ENCODE results near the gene RNF13. TPM values are rescaled to one million over a fixed set of nuclear protein-coding genes. Genes with fewer than 3 reads are reported as not detected.
"Not testable (repeated sequence)": the region's sequence is repeated elsewhere in the genome, so short reads cannot be mapped to it uniquely, and the experiment has no call there.

Gene RNF13
- total RNA-seq, 3 donors from 2014 or later, result 29.4 to 31.9 (median 30.7) TPM

- peaks cover 14% of the 10 kb centered on the region for H3K9me3 Mint-ChIP-seq
- DNase-seq, result no peak
- H3K27me3 Mint-ChIP-seq (ENCODE audit: low read depth), result no peaks in the 10 kb centered on the region
- H3K4me3 Mint-ChIP-seq, result no peak overlapping the region
- peaks cover 16% of the 10 kb centered on the region for H3K4me1 Mint-ChIP-seq (ENCODE audit: low read depth)
- ATAC-seq, result no peak
- peaks cover 23% of the 10 kb centered on the region for H3K36me3 Mint-ChIP-seq (ENCODE audit: insufficient read depth)
Measured at GRCh38 chr3:149881879-149882278, 68.9 kb downstream of the RNF13 start.

- no peak overlapping the region for H3K4me3 Mint-ChIP-seq
- H3K27me3 Mint-ChIP-seq (ENCODE audit: low read depth), result no peaks in the 10 kb centered on the region
- peaks cover 16% of the 10 kb centered on the region for H3K4me1 Mint-ChIP-seq (ENCODE audit: low read depth)
Measured at GRCh38 chr3:149883134-149883533, 70.1 kb downstream of the RNF13 start.

GRCh38 chr3:149883860-149884259 lies 70.8 kb downstream of the RNF13 start:
- DNase-seq; H3K27me3 Mint-ChIP-seq (ENCODE audit: low read depth); H3K4me3 Mint-ChIP-seq; ATAC-seq: not testable (repeated sequence)
- Mint-ChIP-seq H3K9me3 (peaks cover 14% of the 10 kb centered on the region), H3K36me3 (ENCODE audit: insufficient read depth) (peaks cover 30% of the 10 kb centered on the region), H3K4me1 (ENCODE audit: low read depth) (peaks cover 16% of the 10 kb centered on the region)

More at GRCh38 chr3:149883134-149883533, 70.1 kb downstream of the RNF13 start:
- DNase-seq, result no peak
- Mint-ChIP-seq H3K36me3 (ENCODE audit: insufficient read depth) (peaks cover 28% of the 10 kb centered on the region), H3K9me3 (peaks cover 14% of the 10 kb centered on the region)
- ATAC-seq, result no peak

DNA sequence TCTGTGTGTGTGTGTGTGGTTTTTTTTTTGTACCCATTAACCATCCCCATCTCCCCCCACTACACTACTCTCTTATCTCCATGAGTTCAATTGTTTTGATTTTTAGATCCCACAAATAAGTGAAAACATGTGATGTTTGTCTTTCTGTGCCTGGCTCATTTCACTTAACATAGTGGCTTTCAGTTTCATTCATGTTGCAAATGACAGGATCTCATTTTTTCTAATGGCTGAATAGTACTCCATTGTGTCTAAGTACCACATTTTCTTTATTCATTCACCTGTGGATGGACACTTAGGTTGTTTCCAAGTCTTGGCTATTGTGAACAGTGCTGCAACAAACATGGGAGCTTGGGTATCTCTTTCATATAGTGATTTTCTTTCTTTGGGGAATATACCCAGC lies 71.8 kb downstream of the RNF13 start:
- not testable (repeated sequence) for H3K27me3 Mint-ChIP-seq (ENCODE audit: low read depth); H3K4me3 Mint-ChIP-seq
- peaks cover 31% of the 10 kb centered on the region for H3K36me3 Mint-ChIP-seq (ENCODE audit: insufficient read depth)

GRCh38 chr3:149886957-149887356 lies 73.9 kb downstream of the RNF13 start:
- Mint-ChIP-seq H3K9me3 (peaks cover 14% of the 10 kb centered on the region), H3K27me3 (ENCODE audit: low read depth) (no peaks in the 10 kb centered on the region), H3K4me1 (ENCODE audit: low read depth) (peaks cover 25% of the 10 kb centered on the region), H3K36me3 (ENCODE audit: insufficient read depth) (peaks cover 43% of the 10 kb centered on the region), H3K4me3 (no peak overlapping the region)
- ATAC-seq, result no peak
- DNase-seq, result no peak

More for the DNA sequence above, 71.8 kb downstream of the RNF13 start:
- not testable (repeated sequence) for ATAC-seq, DNase-seq
- Mint-ChIP-seq H3K4me1 (ENCODE audit: low read depth) (peaks cover 16% of the 10 kb centered on the region), H3K9me3 (peaks cover 14% of the 10 kb centered on the region)

GRCh38 chr3:149891621-149892020 lies 78.6 kb downstream of the RNF13 start:
- DNase-seq, result no peak
- peaks cover 11% of the 10 kb centered on the region for H3K4me1 Mint-ChIP-seq (ENCODE audit: low read depth)
- no peak overlapping the region for H3K4me3 Mint-ChIP-seq
- ATAC-seq, result no peak
- H3K36me3 Mint-ChIP-seq (ENCODE audit: insufficient read depth), result peaks cover 22% of the 10 kb centered on the region
- H3K27me3 Mint-ChIP-seq (ENCODE audit: low read depth), result no peaks in the 10 kb centered on the region
- no peaks in the 10 kb centered on the region for H3K9me3 Mint-ChIP-seq

DNA sequence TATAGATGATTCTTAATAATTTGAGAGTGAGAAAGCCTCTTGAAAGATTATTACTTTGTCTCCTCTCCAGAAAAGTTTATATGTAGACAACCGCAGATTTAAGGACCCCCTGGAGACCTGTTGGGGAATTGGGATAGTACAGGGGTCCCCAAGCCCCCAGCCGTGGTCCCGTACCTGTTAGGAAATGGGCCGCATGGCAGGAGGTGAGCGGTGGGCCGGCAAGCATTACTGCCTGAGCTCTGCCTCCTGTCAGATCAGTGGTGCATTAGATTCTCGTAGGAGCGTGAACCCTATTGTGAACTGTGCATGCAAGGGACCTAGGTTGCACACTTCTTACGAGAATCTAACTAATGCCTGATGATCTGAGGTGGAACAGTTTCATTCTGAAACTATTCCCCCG lies 79.4 kb downstream of the RNF13 start:
- Mint-ChIP-seq H3K9me3 (no peaks in the 10 kb centered on the region), H3K4me1 (ENCODE audit: low read depth) (peaks cover 11% of the 10 kb centered on the region), H3K27me3 (ENCODE audit: low read depth) (no peaks in the 10 kb centered on the region), H3K36me3 (ENCODE audit: insufficient read depth) (peaks cover 20% of the 10 kb centered on the region), H3K4me3 (no peak overlapping the region)
- ATAC-seq, result no peak
- no peak for DNase-seq

- peaks cover 12% of the 10 kb centered on the region for H3K4me1 Mint-ChIP-seq (ENCODE audit: low read depth)
- DNase-seq (no peak), ATAC-seq (no peak)
- H3K36me3 Mint-ChIP-seq (ENCODE audit: insufficient read depth), result peaks cover 28% of the 10 kb centered on the region
- no peak overlapping the region for H3K4me3 Mint-ChIP-seq
- H3K27me3 Mint-ChIP-seq (ENCODE audit: low read depth), result no peaks in the 10 kb centered on the region
- no peaks in the 10 kb centered on the region for H3K9me3 Mint-ChIP-seq
Measured at GRCh38 chr3:149894205-149894604, 81.2 kb downstream of the RNF13 start.

GRCh38 chr3:149895339-149895738 lies 82.3 kb downstream of the RNF13 start:
- Mint-ChIP-seq H3K4me1 (ENCODE audit: low read depth) (peaks cover 11% of the 10 kb centered on the region), H3K4me3 (no peak overlapping the region), H3K27me3 (ENCODE audit: low read depth) (no peaks in the 10 kb centered on the region), H3K9me3 (no peaks in the 10 kb centered on the region), H3K36me3 (ENCODE audit: insufficient read depth) (peaks cover 27% of the 10 kb centered on the region)
- DNase-seq (no peak), ATAC-seq (no peak)

- no peaks in the 10 kb centered on the region for H3K27me3 Mint-ChIP-seq (ENCODE audit: low read depth)
- no peak overlapping the region for H3K4me3 Mint-ChIP-seq
- DNase-seq, result no peak
- peaks cover 7% of the 10 kb centered on the region for H3K4me1 Mint-ChIP-seq (ENCODE audit: low read depth)
- ATAC-seq, result no peak
- H3K36me3 Mint-ChIP-seq (ENCODE audit: insufficient read depth), result peaks cover 26% of the 10 kb centered on the region
- no peaks in the 10 kb centered on the region for H3K9me3 Mint-ChIP-seq
Measured at GRCh38 chr3:149895769-149896168, 82.8 kb downstream of the RNF13 start.

- no peak for ATAC-seq
- peaks cover 27% of the 10 kb centered on the region for H3K36me3 Mint-ChIP-seq (ENCODE audit: insufficient read depth)
- H3K4me1 Mint-ChIP-seq (ENCODE audit: low read depth), result peaks cover 7% of the 10 kb centered on the region
- H3K4me3 Mint-ChIP-seq, result no peak overlapping the region
- no peaks in the 10 kb centered on the region for H3K27me3 Mint-ChIP-seq (ENCODE audit: low read depth)
- no peaks in the 10 kb centered on the region for H3K9me3 Mint-ChIP-seq
- DNase-seq, result no peak
Measured at GRCh38 chr3:149898771-149899170, 85.8 kb downstream of the RNF13 start.

DNA sequence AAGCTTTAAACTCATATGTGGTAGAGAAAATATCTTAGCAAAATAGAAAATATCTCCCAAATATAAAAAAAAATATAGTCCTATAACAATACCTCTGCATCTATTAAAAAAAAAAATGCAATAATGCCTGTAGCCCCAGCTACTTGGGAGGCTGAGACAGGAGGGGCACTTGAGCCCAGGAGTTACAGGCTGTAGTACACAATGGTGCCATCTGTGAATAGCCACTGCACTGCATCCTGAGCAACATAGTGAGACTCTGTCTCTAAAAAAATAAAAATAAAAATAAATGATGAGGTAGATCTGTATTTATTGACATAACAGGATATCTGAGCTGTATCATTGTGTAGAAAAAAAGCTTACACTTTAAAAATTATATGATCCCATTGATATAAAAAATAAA lies 87.3 kb downstream of the RNF13 start:
- Mint-ChIP-seq H3K4me3 (no peak overlapping the region), H3K9me3 (no peaks in the 10 kb centered on the region), H3K36me3 (ENCODE audit: insufficient read depth) (peaks cover 31% of the 10 kb centered on the region), H3K27me3 (ENCODE audit: low read depth) (no peaks in the 10 kb centered on the region), H3K4me1 (ENCODE audit: low read depth) (peaks cover 7% of the 10 kb centered on the region)
- ATAC-seq (no peak), DNase-seq (no peak)

GRCh38 chr3:149901770-149902169 lies 88.8 kb downstream of the RNF13 start:
- ATAC-seq (no peak), DNase-seq (no peak)
- no peaks in the 10 kb centered on the region for H3K9me3 Mint-ChIP-seq
- no peak overlapping the region for H3K4me3 Mint-ChIP-seq
- H3K36me3 Mint-ChIP-seq (ENCODE audit: insufficient read depth), result peaks cover 30% of the 10 kb centered on the region
- H3K27me3 Mint-ChIP-seq (ENCODE audit: low read depth), result no peaks in the 10 kb centered on the region
- H3K4me1 Mint-ChIP-seq (ENCODE audit: low read depth), result peaks cover 7% of the 10 kb centered on the region

- H3K9me3 Mint-ChIP-seq, result no peaks in the 10 kb centered on the region
- H3K4me3 Mint-ChIP-seq, result no peak overlapping the region
- H3K36me3 Mint-ChIP-seq (ENCODE audit: insufficient read depth), result peaks cover 26% of the 10 kb centered on the region
- DNase-seq (no peak), ATAC-seq (no peak)
- H3K27me3 Mint-ChIP-seq (ENCODE audit: low read depth), result no peaks in the 10 kb centered on the region
- peaks cover 7% of the 10 kb centered on the region for H3K4me1 Mint-ChIP-seq (ENCODE audit: low read depth)
Measured at GRCh38 chr3:149902498-149903139, 89.6 kb downstream of the RNF13 start.

- ATAC-seq (no peak), DNase-seq (no peak)
- no peaks in the 10 kb centered on the region for H3K27me3 Mint-ChIP-seq (ENCODE audit: low read depth)
- no peaks in the 10 kb centered on the region for H3K9me3 Mint-ChIP-seq
- H3K4me1 Mint-ChIP-seq (ENCODE audit: low read depth), result peaks cover 3% of the 10 kb centered on the region
- H3K36me3 Mint-ChIP-seq (ENCODE audit: insufficient read depth), result peaks cover 23% of the 10 kb centered on the region
- H3K4me3 Mint-ChIP-seq, result no peak overlapping the region
Measured at GRCh38 chr3:149906036-149906435, 93.0 kb downstream of the RNF13 start.

Measured in activated T-cell treated with anti-CD3 and anti-CD28 coated beads, Interleukin-2, amount 50 U/mL, for 4 hours (primary cell).